Common myeloid progenitor, CD34-positive (primary cell): ENCODE measurements around the gene UMAD1.

Source experiments
- CTCF ChIA-PET: fragments of 350-600 bp; sonication (Branson Sonifier 250); formaldehyde crosslinking; loops from one replicate; lab custom pipeline; 2021; ENCODE audit warnings: antibody characterized with exemption; lab: Charles Lee
- POLR2A ChIA-PET: fragments of 350-600 bp; sonication (Branson Sonifier 250); formaldehyde crosslinking; loops from one replicate; lab custom pipeline; 2021; ENCODE audit warnings: antibody characterized with exemption; lab: Charles Lee
- DNase-seq, 3 donors: peaks; one replicate each; pipeline versions ENCODE4 v3.0.0 to v3.0.0-alpha.2; 2013
- H3K27ac ChIP-seq, 2 experiments: 1 replicate in 1 of 2; 2 replicates in 1 of 2; pipeline ENCODE4 v1.7.0; 2013; ENCODE audit warnings: inconsistent platforms in 2 of 2, low read length in 2 of 2, mild to moderate bottlenecking in 2 of 2, low read depth in 1 of 2, moderate library complexity in 1 of 2; ENCODE audit not compliant: severe bottlenecking in 2 of 2, insufficient read depth in 1 of 2, poor library complexity in 1 of 2
- H3K27me3 ChIP-seq, 5 experiments: replicated peaks in 2 of 5; 1 replicate in 3 of 5; 2 replicates in 2 of 5; pipeline versions ENCODE4 v1.6.1 to v1.7.0; 2013; ENCODE audit warnings: low read length in 4 of 5, mild to moderate bottlenecking in 2 of 5, moderate library complexity in 2 of 5, inconsistent platforms in 1 of 5; ENCODE audit not compliant: insufficient read depth in 5 of 5, control insufficient read depth in 4 of 5
- H3K36me3 ChIP-seq, 4 experiments: 1 replicate in 2 of 4; 2 replicates in 2 of 4; pipeline versions ENCODE4 v1.6.1 to v1.7.0; 2013; ENCODE audit warnings: low read length in 3 of 4, control low read depth in 1 of 4, mild to moderate bottlenecking in 1 of 4; ENCODE audit not compliant: control insufficient read depth in 4 of 4, insufficient read depth in 4 of 4
- H3K4me1 ChIP-seq, 4 experiments: 1 replicate in 3 of 4; 2 replicates in 1 of 4; pipeline versions ENCODE4 v1.6.1 to v1.7.1; 2013; ENCODE audit warnings: low read length in 3 of 4, mild to moderate bottlenecking in 3 of 4, control low read depth in 1 of 4, inconsistent platforms in 1 of 4, moderate library complexity in 1 of 4; ENCODE audit not compliant: control insufficient read depth in 4 of 4, insufficient read depth in 4 of 4; ENCODE audit errors: control extremely low read depth in 1 of 4
- H3K4me3 ChIP-seq, 7 experiments: 1 replicate in 4 of 7; 2 replicates in 3 of 7; pipeline versions ENCODE4 v1.5.1 to v1.7.0; 2013; ENCODE audit warnings: mild to moderate bottlenecking in 7 of 7, low read length in 6 of 7, moderate library complexity in 6 of 7, inconsistent platforms in 2 of 7, low read depth in 2 of 7, control low read depth in 1 of 7; ENCODE audit not compliant: insufficient read depth in 4 of 7, control insufficient read depth in 1 of 7; ENCODE audit errors: extremely low read depth in 1 of 7
- H3K9me3 ChIP-seq, 5 experiments: 1 replicate in 4 of 5; 2 replicates in 1 of 5; pipeline versions ENCODE4 v1.6.1 to v1.7.1; 2013; ENCODE audit warnings: low read length in 4 of 5, mild to moderate bottlenecking in 2 of 5, inconsistent platforms in 1 of 5, low read depth in 1 of 5, moderate library complexity in 1 of 5; ENCODE audit not compliant: control insufficient read depth in 4 of 5, insufficient read depth in 2 of 5; ENCODE audit errors: control extremely low read depth in 1 of 5
- WGBS: methylation state at CpG from one replicate; pipeline ENCODE4 v1.1.5; 2013; ENCODE audit not compliant: insufficient coverage; 5-methylcytosine and 5-hydroxymethylcytosine counted together

Gene UMAD1

DNA sequence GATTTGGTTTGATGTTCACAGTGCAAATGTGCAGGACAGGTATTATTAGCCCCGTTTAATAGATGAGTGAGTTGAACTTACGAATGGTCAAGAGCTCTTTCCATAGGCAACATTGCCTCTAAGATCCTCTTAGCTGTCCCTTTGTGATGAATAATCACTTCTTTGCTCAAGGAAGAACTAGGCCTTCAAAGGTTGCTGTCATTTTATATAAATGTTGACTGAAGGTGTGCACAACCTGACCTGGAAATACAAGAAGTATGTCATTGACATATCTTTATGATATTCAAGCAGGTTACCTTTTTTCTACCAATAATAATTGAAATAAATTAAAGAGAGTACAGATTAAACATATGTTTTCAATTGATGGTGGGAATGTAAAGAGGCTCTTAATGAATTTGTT, 279.5 kb downstream of the UMAD1 start:
- POLR2A ChIA-PET, result interaction anchor here (0.6 kb wide), 2 partner anchors 146 to 337 kb away, joined by 3 to 4 read pairs; no protein-coding TSS in a partner anchor
- Histone ChIP-seq H3K4me3 (no peak overlapping the region), H3K4me1 (peaks cover 0 to 4% (median 0%) of the 10 kb centered on the region in 4 experiments), H3K27ac (no peak overlapping the region), H3K9me3 (no peaks in the 10 kb centered on the region), H3K36me3 (no peaks in the 10 kb centered on the region), H3K27me3 (no peaks in the 10 kb centered on the region)
- DNase-seq, result no peak
- CTCF ChIA-PET, result interaction anchor here (0.7 to 1.6 kb wide), 2 partner anchors 9 to 53 kb away, joined by 3 to 8 read pairs; no protein-coding TSS in a partner anchor
- no CpG with 5 or more reads among the region's 2 CpGs for WGBS

DNA sequence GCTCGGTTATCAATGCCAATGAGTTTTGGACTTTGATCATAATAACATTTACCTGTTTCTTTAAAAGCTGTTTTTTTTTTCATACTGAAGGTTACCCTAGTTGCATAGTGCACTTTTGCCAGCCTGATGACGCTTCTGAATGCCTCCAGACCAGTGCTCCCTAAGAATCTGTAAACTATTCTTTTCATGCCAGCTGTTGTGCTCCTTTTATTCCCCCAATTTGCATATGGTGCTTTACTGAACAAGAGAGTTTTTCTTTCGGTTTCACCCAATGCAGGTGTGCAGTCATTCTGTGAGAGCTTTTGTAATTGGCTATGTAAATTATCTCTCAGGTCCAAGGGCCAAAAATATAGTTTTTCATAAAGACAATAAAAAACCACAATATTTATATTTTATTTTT, 279.9 kb downstream of the UMAD1 start:
- H3K36me3 ChIP-seq, result no peaks in the 10 kb centered on the region
- POLR2A ChIA-PET, result interaction anchor here (0.6 kb wide), 2 partner anchors 147 to 336 kb away, joined by 3 to 4 read pairs; no protein-coding TSS in a partner anchor
- peak in 2 of 3 donors; percentile 3 to 34 for DNase-seq
- no peaks in the 10 kb centered on the region for H3K9me3 ChIP-seq
- H3K27ac ChIP-seq, result no peak overlapping the region
- CTCF ChIA-PET, result interaction anchor here (1.6 kb wide), 1 partner anchor 10 kb away, joined by 8 read pairs; no protein-coding TSS in a partner anchor
- no peak overlapping the region for H3K4me3 ChIP-seq
- H3K27me3 ChIP-seq, result no peaks in the 10 kb centered on the region
- WGBS, result 100% methylated on average over 1 of the region's 3 CpGs
- peaks cover 0 to 4% (median 0%) of the 10 kb centered on the region in 4 experiments for H3K4me1 ChIP-seq

DNA sequence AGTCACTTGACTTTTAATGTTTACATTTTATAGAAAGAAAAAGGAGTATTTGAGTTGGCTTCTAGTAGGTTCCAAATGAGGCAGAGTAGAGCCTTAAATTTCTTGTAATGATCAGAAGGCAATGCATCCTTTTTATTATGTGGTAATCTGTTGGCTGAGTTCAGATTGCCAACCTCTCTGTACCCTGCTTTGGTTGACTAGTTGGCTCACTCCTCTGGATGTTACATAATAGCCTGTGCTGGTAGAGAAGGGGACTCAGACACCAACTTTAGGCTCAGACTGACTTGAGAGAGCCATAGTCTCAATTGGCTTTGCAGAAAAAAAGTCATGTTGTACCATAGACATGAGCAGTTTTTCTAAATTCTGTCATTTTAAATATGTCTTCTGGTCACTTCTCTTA, 281.3 kb downstream of the UMAD1 start:
- Histone ChIP-seq H3K36me3 (no peaks in the 10 kb centered on the region), H3K27me3 (no peaks in the 10 kb centered on the region), H3K27ac (no peak overlapping the region), H3K9me3 (no peaks in the 10 kb centered on the region), H3K4me3 (no peak overlapping the region), H3K4me1 (peaks cover 0 to 4% (median 0%) of the 10 kb centered on the region in 4 experiments)
- ChIA-PET CTCF (no interaction called here), POLR2A (no interaction called here)
- no peak for DNase-seq

DNA sequence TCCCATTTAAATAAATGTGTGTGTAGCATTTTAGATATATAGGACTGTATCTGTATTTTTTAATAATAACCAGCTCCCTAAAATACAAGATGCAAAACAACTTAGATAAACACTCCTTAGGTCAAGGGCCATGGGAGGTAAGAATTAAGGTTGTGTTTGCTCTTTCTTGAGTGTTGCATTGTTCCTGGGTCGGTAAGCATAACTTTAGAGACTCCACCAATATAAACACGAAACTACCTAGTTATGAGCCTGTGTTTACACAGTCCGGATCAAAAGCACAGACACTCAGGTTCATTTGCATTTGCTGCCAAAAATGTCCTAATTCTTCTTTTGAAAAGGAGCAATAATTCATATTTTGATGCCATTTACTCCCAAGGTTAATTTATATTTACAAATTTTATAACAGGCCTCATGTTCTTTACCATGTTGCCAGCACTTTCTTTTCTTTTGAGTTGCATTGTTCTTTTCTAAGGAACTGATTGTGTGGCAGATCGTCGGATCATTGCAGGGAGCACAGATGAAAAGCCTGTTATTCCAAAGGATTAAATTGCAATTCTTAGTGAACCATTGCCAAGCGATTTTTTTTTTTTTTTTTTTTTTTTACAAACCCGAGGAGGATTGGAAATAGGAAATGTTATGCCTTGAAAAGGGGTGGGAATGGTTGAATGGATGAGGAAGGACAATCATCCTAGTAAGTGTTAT, 282.3 kb downstream of the UMAD1 start:
- WGBS, result 96% methylated on average over 4 of the region's 7 CpGs
- CTCF ChIA-PET, result no interaction called here
- Histone ChIP-seq H3K27ac (no peak overlapping the region), H3K36me3 (no peaks in the 10 kb centered on the region), H3K4me3 (no peak overlapping the region), H3K27me3 (no peaks in the 10 kb centered on the region), H3K4me1 (peaks cover 0 to 4% (median 0%) of the 10 kb centered on the region in 4 experiments), H3K9me3 (no peaks in the 10 kb centered on the region)
- DNase-seq, result no peak
- POLR2A ChIA-PET, result no interaction called here

DNA sequence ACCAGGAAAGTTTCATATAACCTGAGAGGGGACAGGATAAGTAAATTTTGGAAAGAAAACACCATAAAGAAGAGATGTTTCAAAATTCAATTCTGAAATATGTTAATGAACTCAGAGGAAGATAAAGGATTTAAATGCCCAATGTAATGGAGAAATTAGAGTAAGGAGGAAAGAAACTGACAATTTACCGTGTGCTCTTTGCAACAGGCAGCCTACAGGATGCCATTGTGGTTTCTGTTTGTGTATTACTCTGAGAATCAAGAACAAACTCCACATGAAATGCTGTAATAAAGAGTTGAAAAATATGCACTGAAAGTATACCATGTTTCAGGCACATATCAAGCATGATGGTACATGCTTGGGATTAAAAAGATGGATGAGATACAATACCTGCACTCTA, 283.3 kb downstream of the UMAD1 start:
- H3K4me3 ChIP-seq, result no peak overlapping the region
- no peak overlapping the region for H3K27ac ChIP-seq
- peak in 2 of 3 donors; percentile 9 to 10 for DNase-seq
- peaks cover 0 to 2% (median 0%) of the 10 kb centered on the region in 5 experiments for H3K9me3 ChIP-seq
- no peaks in the 10 kb centered on the region for H3K36me3 ChIP-seq
- H3K27me3 ChIP-seq, result no peaks in the 10 kb centered on the region
- CTCF ChIA-PET, result no interaction called here
- WGBS, result 0% methylated on average over 1 of the region's 1 CpG
- H3K4me1 ChIP-seq, result peaks cover 0 to 4% (median 0%) of the 10 kb centered on the region in 4 experiments
- POLR2A ChIA-PET, result no interaction called here

DNA sequence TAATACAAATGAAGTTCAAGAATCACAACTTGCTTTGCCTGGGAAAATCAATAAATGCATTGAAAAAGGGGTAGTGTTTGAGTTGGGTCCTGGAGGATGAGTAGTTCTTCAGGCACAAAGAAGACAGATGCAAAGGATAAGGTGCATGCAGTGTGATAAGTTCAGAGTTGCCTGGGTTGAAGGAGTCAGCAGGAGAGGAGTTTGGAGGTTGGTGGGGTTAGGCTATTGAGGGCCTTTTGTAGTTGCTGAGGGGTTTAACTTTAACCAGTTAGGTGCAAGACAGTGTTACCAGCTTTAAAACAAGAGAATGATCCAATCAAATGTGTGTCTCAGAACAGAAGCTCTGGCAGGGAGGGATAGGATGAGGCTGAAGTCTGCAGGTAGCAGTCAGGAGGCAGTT, 283.8 kb downstream of the UMAD1 start:
- ChIA-PET CTCF (no interaction called here), POLR2A (no interaction called here)
- H3K9me3 ChIP-seq, result peaks cover 0 to 2% (median 0%) of the 10 kb centered on the region in 5 experiments
- no peak for DNase-seq
- H3K36me3 ChIP-seq, result no peaks in the 10 kb centered on the region
- H3K27ac ChIP-seq, result no peak overlapping the region
- H3K4me3 ChIP-seq, result no peak overlapping the region
- peaks cover 0 to 4% (median 0%) of the 10 kb centered on the region in 4 experiments for H3K4me1 ChIP-seq
- H3K27me3 ChIP-seq, result no peaks in the 10 kb centered on the region
